ENCODE data around the gene DHX30.
"Not testable (repeated sequence)": the region's sequence is repeated elsewhere in the genome, so short reads cannot be mapped to it uniquely, and the experiment has no call there.

The DHX30 gene

DNA sequence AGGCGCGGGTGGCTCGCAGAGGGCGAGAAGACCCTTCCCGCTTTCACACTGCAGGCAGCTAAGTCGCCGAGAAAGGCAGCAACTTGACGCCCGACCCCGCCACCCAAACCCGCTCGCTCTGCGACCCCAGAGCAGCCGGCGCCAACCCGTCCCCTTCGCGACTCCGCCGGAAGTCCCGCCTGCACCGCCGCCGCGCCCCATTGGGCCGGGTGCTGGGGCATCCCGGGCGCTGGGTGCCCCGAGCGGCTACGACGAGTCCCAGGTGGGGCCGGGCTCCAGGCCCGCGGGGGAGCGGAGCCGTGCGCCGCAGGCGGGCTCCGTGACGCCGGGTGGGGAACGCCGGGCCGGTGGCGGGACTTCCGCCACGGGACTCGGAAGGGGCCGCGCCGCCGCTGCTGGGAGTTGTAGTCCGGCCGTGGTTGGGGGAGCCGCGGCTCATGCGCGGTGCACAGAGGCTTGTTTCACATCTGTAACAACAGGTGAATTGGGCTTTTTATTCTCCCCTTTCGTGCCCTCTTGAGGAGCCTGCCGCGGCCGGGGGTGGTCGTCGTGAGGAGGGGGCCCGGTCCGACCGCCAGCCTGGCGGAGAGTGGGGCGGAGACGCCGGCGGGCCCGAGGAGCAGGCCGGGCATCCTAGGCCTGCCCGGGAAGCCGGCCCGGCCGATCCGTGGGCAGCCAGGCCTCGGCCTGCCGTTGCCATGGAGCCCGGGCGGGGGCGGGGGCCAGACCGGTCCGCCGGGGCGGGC lies at the start of gene DHX30:
Gene DHX30, plus strand, starts transcription at position 405 of the 746 bp plus-strand sequence. CDS start 7,546 bp downstream, outside the sequence.
- peak; percentile 85 for DNase-seq

DNA sequence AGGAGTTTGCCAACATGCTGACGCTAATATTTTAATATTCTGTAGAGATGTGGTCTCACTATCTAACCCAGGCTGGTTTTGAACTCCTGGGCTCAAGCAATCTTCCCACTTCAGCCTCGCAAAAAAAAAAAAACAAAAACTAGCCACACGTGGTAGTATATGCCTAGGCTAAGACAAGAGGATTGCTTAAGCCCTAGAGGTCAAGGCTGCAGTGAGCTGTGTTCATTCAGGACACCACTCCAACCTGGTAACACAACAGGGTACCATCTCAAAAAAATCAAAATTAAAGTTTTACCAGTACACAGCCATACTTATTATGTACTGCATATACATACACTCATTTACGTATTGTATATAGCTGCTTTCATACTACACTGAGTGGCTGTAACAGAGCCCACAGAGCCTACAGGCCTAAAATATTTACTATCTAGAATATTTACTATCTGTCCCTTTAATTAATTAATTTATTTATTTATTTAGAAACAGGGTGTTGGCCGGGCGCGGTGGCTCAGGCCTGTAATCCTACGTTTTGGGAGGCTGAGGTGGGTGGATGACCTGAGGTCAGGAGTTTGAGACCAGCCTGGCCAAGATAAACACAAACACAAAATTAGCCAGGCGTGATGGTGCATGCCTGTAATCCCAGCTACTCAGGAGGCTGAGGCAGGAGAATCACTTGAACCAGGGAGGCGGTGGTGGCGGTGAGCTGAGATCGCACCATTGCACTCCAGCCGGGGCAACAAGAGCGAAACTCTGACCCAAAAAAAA lies 44.5 kb upstream of the DHX30 start:
- no peak for DNase-seq

- DNase-seq, result not testable (repeated sequence)
Observed at GRCh38 chr3:47760207-47760606, 42.7 kb upstream of the DHX30 start.

DNA sequence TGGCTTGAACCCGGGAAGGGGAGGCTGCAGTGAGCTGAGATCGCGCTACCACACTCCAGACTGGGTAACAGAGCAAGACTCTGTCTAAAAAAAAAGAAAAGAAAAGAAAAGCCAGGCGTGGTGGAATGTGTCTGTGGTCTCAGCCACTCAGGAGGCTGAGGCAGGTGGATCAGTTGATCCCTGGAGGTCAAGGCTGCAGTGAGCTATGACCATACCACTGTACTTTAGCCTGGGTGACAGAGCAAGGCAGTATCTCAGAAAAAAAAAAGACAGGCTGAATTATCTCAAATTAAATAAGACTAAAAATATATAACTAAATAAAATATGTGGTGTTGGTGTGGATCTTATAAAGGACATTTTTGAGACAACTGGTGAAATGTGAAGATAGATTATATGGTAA lies 41.9 kb upstream of the DHX30 start:
- no peak for DNase-seq

DNA sequence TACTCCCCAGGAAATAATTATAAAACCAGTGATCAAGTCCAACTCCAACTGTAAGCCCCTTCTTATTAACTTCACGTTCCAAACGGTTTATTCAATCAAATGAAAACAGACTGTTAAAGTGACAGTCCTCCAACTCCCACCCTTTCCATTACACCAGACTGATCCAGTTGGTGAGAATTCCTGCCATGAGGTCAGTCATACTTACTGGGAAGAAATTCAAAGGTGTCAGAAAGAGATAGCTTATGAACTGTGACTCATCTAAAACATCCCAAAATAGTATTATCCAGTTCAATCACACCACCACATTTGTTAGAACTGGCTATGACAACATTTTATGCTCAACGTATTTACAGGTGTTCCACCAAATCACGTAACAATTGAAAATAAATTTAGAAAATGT lies 40.7 kb upstream of the DHX30 start:
- no peak for DNase-seq

- no peak for DNase-seq
Observed at GRCh38 chr3:47766186-47766585, 36.8 kb upstream of the DHX30 start.

DNA sequence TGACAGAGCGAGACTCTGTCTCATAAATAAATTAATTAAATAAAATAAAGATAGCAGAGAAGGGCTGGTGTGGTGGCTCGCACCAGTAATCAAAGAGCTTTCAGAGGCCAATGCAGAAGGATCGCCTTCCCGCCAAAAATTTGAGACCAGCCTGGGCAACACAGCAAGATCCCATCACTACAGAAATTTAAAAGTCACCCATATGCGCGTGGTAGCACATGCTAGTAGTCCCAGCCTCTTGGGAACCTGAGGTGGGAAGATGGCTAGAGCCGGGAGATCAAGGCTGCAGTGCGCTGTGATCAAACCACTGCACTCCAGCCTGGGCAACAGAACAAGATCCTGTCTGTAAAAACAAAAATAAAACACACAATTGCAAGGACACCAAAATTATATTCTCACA lies 30.9 kb upstream of the DHX30 start:
- DNase-seq, result no peak

DNA sequence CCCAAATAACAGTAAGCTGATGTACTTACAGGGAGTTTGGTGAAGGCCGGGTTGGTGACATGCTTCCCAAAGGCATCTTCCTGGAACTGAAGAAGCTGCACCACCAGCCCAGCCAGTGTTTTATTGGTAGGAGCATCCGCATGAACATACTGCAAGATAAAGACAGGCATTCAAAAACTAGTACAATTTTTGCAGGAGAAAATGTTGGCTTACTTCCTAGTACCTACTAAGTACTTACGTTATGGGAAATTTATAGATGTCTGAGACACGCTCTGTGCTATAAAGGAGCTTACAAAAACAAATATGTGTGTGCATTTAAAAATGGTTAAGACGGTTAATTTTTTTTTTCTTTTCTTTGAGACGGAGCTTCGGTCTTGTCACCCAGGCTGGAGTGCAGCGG lies 30.1 kb upstream of the DHX30 start:
- no peak for DNase-seq

DNA sequence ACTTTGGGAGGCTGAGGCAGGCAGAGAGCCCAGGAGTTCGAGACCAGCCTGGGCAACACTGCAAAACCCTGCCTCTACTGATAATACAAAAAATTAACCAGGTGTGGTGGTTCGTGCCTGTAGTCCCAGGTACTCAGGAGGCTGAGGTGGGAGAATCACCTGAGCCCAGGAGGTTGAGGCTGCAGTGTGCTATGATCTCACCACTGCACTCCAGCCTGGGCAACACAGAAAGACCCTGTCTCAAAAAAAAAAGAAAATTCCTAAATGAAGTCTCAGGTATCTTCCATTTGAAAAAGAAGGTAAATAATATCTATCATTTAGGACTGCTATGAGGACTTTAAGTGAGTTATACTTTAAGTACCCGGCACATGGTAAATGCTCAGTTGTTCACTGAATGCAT lies 24.2 kb upstream of the DHX30 start:
- no peak for DNase-seq

- peak; percentile 74 for DNase-seq
Observed at GRCh38 chr3:47780741-47781684, 21.9 kb upstream of the DHX30 start.

DNA sequence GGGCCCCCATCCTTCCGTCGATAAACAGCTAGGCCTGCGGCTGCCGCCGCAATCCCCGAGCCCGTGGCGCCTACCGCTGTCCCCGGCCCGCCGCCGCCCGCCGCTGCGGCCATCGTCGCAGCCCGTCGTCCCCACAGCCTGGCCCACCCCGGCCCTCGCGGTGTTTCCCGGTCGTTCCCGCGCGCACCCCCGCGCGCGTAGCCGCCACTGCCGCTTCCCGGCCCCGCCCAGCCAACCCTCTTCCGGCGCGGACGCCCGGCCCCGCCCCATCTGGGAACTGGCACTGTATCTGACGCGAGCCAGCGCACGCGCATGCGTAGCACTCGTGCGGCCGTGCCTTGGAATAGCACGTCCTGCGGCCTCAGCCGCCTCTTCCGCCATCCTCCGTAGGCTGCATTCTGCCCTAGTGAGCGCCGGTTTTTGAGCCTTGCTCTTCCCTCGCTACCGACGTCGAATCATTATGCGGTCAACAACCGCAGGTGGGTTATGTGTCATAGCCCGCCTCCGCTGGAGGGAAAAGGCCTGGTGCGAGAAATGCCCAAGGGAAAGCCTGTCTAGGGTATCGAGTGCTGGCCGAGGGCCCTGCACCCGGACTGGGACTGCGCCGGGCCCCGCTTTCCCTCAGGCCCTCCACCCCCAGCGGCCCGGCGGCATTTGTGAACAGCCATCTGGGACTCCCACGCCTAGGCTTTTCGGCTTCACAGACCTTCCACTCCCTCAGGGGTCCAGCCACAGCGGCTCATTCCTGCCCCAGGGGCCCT lies 21.1 kb upstream of the DHX30 start, which contains the start of gene SMARCC1:
Gene SMARCC1, minus strand, starts transcription at position 209 of the 761 bp plus-strand sequence. Its CDS starts 96 bp downstream, at position 113.
- DNase-seq, result peak; percentile 95

- DNase-seq, result no peak
Observed at GRCh38 chr3:47782446-47783308, 20.3 kb upstream of the DHX30 start.

GRCh38 chr3:47783673-47784072 lies 19.3 kb upstream of the DHX30 start:
- no peak for DNase-seq

DNA sequence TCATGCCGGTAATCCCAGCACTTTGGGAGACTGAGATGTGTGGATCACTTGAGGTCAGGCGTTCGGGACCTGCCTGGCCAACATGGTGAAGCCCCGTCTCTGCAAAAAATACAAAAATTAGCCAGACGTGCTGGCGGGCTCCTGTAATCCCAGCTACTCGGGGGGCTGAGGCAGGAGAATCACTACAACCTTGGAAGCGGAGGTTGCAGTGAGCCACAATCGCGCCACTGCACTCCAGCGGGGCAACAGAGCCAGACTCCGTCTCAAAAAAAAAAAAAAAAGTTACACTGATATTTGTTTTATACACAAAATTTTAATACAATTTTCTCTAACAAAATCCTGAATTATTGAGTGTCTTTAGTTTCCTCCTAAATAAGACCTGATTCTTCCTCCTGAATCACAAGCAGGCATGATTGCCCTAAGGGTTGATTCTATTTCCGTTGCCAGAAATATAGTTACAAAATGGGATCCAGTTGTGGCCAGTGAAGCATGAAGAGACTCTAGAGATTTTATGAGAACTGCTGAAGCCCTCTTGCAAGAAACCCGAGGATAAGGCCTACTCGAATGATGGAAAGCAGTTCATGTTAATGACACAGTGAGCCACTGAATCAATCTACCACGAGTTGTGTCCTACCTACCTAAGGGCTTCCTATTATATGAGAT lies 11.6 kb upstream of the DHX30 start:
- DNase-seq, result no peak

DNA sequence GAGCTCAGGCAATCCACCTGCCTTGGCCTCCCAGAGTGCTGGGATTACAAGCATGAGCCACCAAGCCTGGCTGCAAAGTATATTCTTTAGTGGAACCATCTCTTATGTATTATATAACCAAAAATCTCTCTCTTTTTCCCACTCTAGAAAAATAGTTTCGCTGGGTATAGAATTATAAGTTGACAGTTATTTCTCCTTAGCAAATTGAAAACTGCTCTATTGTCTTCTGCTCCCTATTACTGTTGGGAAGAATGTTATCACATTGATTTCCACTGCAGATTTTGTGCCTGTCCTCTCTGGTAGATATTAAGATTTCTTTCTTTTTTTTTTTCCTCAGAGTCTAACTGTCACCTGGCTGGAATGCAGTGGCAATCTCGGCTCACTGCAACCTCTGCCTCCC lies 10.2 kb upstream of the DHX30 start:
- DNase-seq, result no peak

DNA sequence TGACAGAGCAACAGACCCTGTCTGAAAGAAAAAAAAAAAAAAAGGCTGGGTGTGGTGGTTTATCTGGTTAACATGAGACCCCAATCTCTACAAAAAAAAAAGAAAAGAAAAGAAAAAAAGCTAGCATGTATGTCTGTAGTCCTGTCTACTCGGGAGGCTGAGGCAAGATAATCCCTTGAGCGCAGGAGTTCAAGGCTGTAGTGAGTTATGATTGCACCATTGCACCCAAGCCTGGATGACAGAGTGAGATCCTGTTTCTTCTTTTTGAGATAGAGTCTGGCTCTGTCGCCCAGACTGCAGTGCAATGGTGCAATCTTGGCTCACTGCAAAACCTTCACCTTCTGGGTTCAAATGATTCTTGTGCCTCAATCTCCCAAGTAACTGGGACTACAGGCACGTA lies 8.4 kb upstream of the DHX30 start:
- no peak for DNase-seq

- peak; percentile 3 for DNase-seq
Observed at GRCh38 chr3:47799733-47800132, 3.2 kb upstream of the DHX30 start.

DNA sequence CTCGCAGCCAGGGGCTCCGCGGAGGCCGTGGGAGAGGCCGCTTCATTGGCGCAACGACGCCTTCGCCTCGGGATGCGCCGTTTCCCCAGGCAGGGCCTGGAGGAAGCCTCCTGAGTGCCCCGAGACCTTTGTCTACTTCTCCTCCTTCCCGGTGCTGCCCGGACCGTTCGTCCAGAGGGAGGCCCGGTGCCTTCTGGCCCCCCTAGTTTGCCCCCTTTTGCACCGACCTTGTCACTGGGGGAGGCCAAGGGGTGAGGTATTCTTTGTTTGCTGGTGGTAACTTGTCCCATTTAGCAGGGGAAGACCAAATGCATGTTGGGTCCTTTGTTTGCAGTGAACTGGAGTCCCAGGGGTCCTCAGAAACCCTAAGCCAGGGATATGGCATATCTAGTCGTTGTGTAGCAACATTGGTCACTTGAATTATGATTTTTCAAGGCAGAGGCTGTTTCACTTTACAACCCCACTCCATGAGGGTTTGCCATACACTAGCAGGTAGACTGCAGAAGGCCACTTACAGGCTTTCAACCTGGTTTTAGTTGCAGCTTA lies 615 bp downstream of the DHX30 start:
- DNase-seq, result peak; percentile 47

- DNase-seq, result no peak
Observed at GRCh38 chr3:47804577-47804976, 1.6 kb downstream of the DHX30 start.

DNA sequence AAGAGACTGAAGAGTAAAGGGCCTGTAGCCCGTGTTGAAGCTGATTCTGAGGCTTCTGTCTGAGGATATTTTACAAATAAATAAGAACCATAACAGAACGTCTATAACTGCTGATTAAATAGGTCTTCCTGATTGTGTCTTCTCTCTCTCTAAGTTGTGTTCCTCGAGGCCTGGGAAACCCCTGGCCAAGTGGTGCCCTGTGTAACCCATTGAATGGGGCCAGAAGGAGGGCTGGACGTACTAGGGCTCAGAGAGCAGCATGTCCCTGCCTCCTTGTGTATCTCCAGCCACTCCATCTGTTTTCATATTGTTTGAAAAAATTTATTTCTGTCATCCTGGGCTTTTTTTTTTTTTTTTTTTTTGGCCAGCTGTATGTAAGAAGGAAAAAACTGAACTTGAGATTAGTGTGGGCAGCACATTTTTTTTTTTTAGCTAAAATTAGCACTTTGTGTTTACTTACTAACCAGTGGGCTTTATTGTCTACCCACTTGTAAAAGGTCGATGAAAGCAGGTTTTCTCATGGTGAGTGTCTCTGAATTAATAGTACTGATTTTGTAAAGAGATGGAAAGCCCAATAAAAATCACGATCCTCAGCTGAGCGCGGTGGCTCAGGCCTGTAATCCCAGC lies 10.7 kb downstream of the DHX30 start:
- DNase-seq, result no peak
